ENCODE results near the gene MRTO4. TPM values are rescaled to one million over a fixed set of nuclear protein-coding genes. Genes with fewer than 3 reads are reported as not detected.

The MRTO4 gene
- total and polyA plus RNA-seq, 9 of the 15 experiments (the other 6 are each of a cell fraction or from before 2014, with no cell fraction given): 62.0 to 173 (median 146) TPM

GRCh38 chr1:19300211-19300610 lies 48.6 kb downstream of the MRTO4 start (continued):
- TF ChIP-seq ZBTB17 (CRISPR knock-in tag; IDR thresholded peaks at IDR 0.05): no peak
- TF ChIP-seq TAL1 (IDR thresholded peaks at IDR 0.05): no peak
- TF ChIP-seq EGR1 (conservative IDR thresholded peaks at IDR 0.05): no peak
- TF ChIP-seq, protein P1, sequence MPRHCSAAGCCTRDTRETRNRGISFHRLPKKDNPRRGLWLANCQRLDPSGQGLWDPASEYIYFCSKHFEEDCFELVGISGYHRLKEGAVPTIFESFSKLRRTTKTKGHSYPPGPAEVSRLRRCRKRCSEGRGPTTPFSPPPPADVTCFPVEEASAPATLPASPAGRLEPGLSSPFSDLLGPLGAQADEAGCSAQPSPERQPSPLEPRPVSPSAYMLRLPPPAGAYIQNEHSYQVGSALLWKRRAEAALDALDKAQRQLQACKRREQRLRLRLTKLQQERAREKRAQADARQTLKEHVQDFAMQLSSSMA (CRISPR knock-in tag; IDR thresholded peaks at IDR 0.05): no peak
- no peak for TF ChIP-seq MTF1 (CRISPR knock-in tag; IDR thresholded peaks at IDR 0.05; ENCODE audit: borderline replicate concordance)
- no peak for TF ChIP-seq MAZ (CRISPR knock-in tag; conservative IDR thresholded peaks at IDR 0.05 in 1 of 2, IDR thresholded peaks at IDR 0.05 in 1 of 2)
- TF ChIP-seq ZNF133 (CRISPR knock-in tag; IDR thresholded peaks at IDR 0.05): no peak
- no peak for TF ChIP-seq ZNF134 (CRISPR knock-in tag; conservative IDR thresholded peaks at IDR 0.05)
- peak; percentile 60; the same call in 1 of the 2 replicates for TF ChIP-seq EP400 (IDR thresholded peaks at IDR 0.05)
- no peak for TF ChIP-seq RHOXF2B (CRISPR knock-in tag; conservative IDR thresholded peaks at IDR 0.05)
- TF ChIP-seq POLR2AphosphoS2 (IDR thresholded peaks at IDR 0.05; ENCODE audit: low read length): no peak
- TF ChIP-seq ZNF449 (CRISPR knock-in tag; IDR thresholded peaks at IDR 0.05): no peak
- no peak for TF ChIP-seq CBX8 (IDR thresholded peaks at IDR 0.05; ENCODE audit: borderline replicate concordance, extremely low read depth, low read depth, low read length, poor library complexity, severe bottlenecking)
- TF ChIP-seq NR0B1 (IDR thresholded peaks at IDR 0.05; ENCODE audit: partially characterized antibody): no peak
- TF ChIP-seq ELF2 (CRISPR knock-in tag; IDR thresholded peaks at IDR 0.05): no peak
- TF ChIP-seq FOXM1 (IDR thresholded peaks at IDR 0.05; ENCODE audit: low read depth): no peak
- TF ChIP-seq FOXM1 (CRISPR knock-in tag; IDR thresholded peaks at IDR 0.05; ENCODE audit: low read depth): no peak
- no peak for TF ChIP-seq BMI1 (IDR thresholded peaks at IDR 0.05; ENCODE audit: low read length)
- peak; percentile 82 to 85 for TF ChIP-seq MNT (conservative IDR thresholded peaks at IDR 0.05)
- TF ChIP-seq PHTF2 (CRISPR knock-in tag; IDR thresholded peaks at IDR 0.05): no peak
- TF ChIP-seq NFIC (IDR thresholded peaks at IDR 0.05): no peak
- TF ChIP-seq ZNF695 (CRISPR knock-in tag; IDR thresholded peaks at IDR 0.05): no peak
- TF ChIP-seq MBD2 (IDR thresholded peaks at IDR 0.05; ENCODE audit: borderline replicate concordance, low read depth): no peak
- TF ChIP-seq ZNF384 (IDR thresholded peaks at IDR 0.05; ENCODE audit: low read depth, low read length): no peak
- TF ChIP-seq ZNF444 (CRISPR knock-in tag; IDR thresholded peaks at IDR 0.05): no peak
- TF ChIP-seq GATA2 (CRISPR knock-in tag; IDR thresholded peaks at IDR 0.05): no peak
- peak; percentile 83 for TF ChIP-seq TOE1 (IDR thresholded peaks at IDR 0.05; ENCODE audit: borderline replicate concordance)
- TF ChIP-seq TOE1 (CRISPR knock-in tag; IDR thresholded peaks at IDR 0.05; ENCODE audit: borderline replicate concordance, low read depth): no peak

Measured in K562 (cell line).